ENCODE measurements around the gene NUP93.

The NUP93 gene

GRCh38 chr16:56787167-56787566 is 57.2 kb downstream of the NUP93 start:
- no peak overlapping the region for H3K27ac ChIP-seq (ENCODE audit: extremely low read depth, low read depth, low read length)
- H3K36me3 ChIP-seq (ENCODE audit: control insufficient read depth in 2 of 2, insufficient read depth in 1 of 2, low read length in 2 of 2): no peaks in the 10 kb centered on the region
- no peak overlapping the region for H3K4me3 ChIP-seq (ENCODE audit: low read depth, low read length)
- peaks cover 13% of the 10 kb centered on the region for H3K4me1 ChIP-seq (ENCODE audit: control insufficient read depth, insufficient read depth, low read length)
- POLR2A ChIA-PET: no interaction called here
- no peaks in the 10 kb centered on the region for H3K9me3 ChIP-seq (ENCODE audit: control insufficient read depth, insufficient read depth, low read depth, low read length)
- TF ChIP-seq ZNF645 (tag by site-specific recombination; IDR thresholded peaks at IDR 0.05): no peak
- TF ChIP-seq ZNF2 (tag by site-specific recombination; IDR thresholded peaks at IDR 0.05): no peak
- TF ChIP-seq ZNF600 (tag by site-specific recombination; IDR thresholded peaks at IDR 0.05): peak; percentile 28; the same call in 1 of the 2 replicates
- no peak for TF ChIP-seq ZNF488 (tag by site-specific recombination; IDR thresholded peaks at IDR 0.05)
- no peak for TF ChIP-seq ZNF654 (tag by site-specific recombination; IDR thresholded peaks at IDR 0.05; ENCODE audit: low read depth)
- TF ChIP-seq ZXDB (tag by site-specific recombination; IDR thresholded peaks at IDR 0.05): no peak
- CTCF ChIA-PET: interaction anchor here (0.5 to 1.6 kb wide), 6 partner anchors 11 to 180 kb away, joined by 3 to 6 read pairs (median 4); no protein-coding TSS in a partner anchor

- Histone ChIP-seq H3K4me1 (ENCODE audit: control insufficient read depth, insufficient read depth, low read length) (peaks cover 13% of the 10 kb centered on the region), H3K27ac (ENCODE audit: extremely low read depth, low read depth, low read length) (no peak overlapping the region), H3K4me3 (ENCODE audit: low read depth, low read length) (no peak overlapping the region), H3K9me3 (ENCODE audit: control insufficient read depth, insufficient read depth, low read depth, low read length) (no peaks in the 10 kb centered on the region), H3K36me3 (ENCODE audit: control insufficient read depth in 2 of 2, insufficient read depth in 1 of 2, low read length in 2 of 2) (no peaks in the 10 kb centered on the region)
- ChIA-PET CTCF (interaction anchor here (1.4 to 1.6 kb wide), 3 partner anchors 9 to 212 kb away, joined by 3 to 9 read pairs (median 6); no protein-coding TSS in a partner anchor), POLR2A (no interaction called here)
- no peak for TF ChIP-seq INSM2 (tag by site-specific recombination; IDR thresholded peaks at IDR 0.05)
- no peak for TF ChIP-seq ZNF292 (tag by site-specific recombination; IDR thresholded peaks at IDR 0.05; ENCODE audit: borderline replicate concordance, low read depth)
- no peak for TF ChIP-seq SP7 (tag by site-specific recombination; IDR thresholded peaks at IDR 0.05)
- TF ChIP-seq KLF8 (tag by site-specific recombination; IDR thresholded peaks at IDR 0.05): no peak
- no peak for TF ChIP-seq ZNF792 (tag by site-specific recombination; IDR thresholded peaks at IDR 0.05)
- TF ChIP-seq HOXD13 (CRISPR knock-in tag; IDR thresholded peaks at IDR 0.05; ENCODE audit: borderline replicate concordance): no peak
- no peak for TF ChIP-seq ZNF146 (tag by site-specific recombination; IDR thresholded peaks at IDR 0.05)
- no peak for TF ChIP-seq ZNF280D (tag by site-specific recombination; IDR thresholded peaks at IDR 0.05)
- TF ChIP-seq ZFP3 (tag by site-specific recombination; IDR thresholded peaks at IDR 0.05; ENCODE audit: low read depth): no peak
- TF ChIP-seq ZNF660 (tag by site-specific recombination; IDR thresholded peaks at IDR 0.05): no peak
- TF ChIP-seq ZNF221 (tag by site-specific recombination; IDR thresholded peaks at IDR 0.05; ENCODE audit: borderline replicate concordance): no peak
- no peak for TF ChIP-seq ZNF704 (tag by site-specific recombination; IDR thresholded peaks at IDR 0.05)
- TF ChIP-seq ZNF112 (tag by site-specific recombination; IDR thresholded peaks at IDR 0.05): no peak
- no peak for TF ChIP-seq GLI2 (tag by site-specific recombination; IDR thresholded peaks at IDR 0.05; ENCODE audit: borderline replicate concordance, low read depth)
- no peak for TF ChIP-seq ZNF169 (tag by site-specific recombination; IDR thresholded peaks at IDR 0.05)
- no peak for TF ChIP-seq ZNF830 (tag by site-specific recombination; IDR thresholded peaks at IDR 0.05; ENCODE audit: low read depth)
- no peak for TF ChIP-seq PRDM1 (tag by site-specific recombination; IDR thresholded peaks at IDR 0.05)
- TF ChIP-seq ZFP69B (tag by site-specific recombination; IDR thresholded peaks at IDR 0.05): no peak
- no peak for TF ChIP-seq KLF17 (tag by site-specific recombination; IDR thresholded peaks at IDR 0.05)
- no peak for TF ChIP-seq PRDM6 (tag by site-specific recombination; IDR thresholded peaks at IDR 0.05)
These were observed 58.5 kb downstream of the NUP93 start for GRCh38 chr16:56788435-56788834.

All from HEK293 (cell line).